Chondrocyte (in vitro differentiated cells): ENCODE measurements around the gene COMMD1. TPM values are rescaled to one million over a fixed set of nuclear protein-coding genes. Genes with fewer than 3 reads are reported as not detected.
A peak's percentile ranks its signal among the peaks of the same experiment; 100 is the strongest.
"Not testable (repeated sequence)": the region's sequence is repeated elsewhere in the genome, so short reads cannot be mapped to it uniquely, and the experiment has no call there.

Experiments used
- DNase-seq: peaks from one replicate; pipeline ENCODE4 v3.0.0; 2021; ENCODE audit warnings: mixed read lengths, low spot score
- H3K27ac Mint-ChIP-seq: one replicate; pipeline ENCODE4 v1.8.0; 2021; ENCODE audit warnings: mild to moderate bottlenecking, moderate library complexity, mixed read lengths; ENCODE audit not compliant: unreplicated experiment
- H3K27me3 Mint-ChIP-seq: 2 replicates; pipeline ENCODE4 v1.8.0; 2021; ENCODE audit warnings: low read depth, mixed read lengths
- H3K36me3 Mint-ChIP-seq: 2 replicates; pipeline ENCODE4 v1.8.0; 2021; ENCODE audit warnings: low read depth, mixed read lengths
- H3K4me1 Mint-ChIP-seq: 2 replicates; pipeline ENCODE4 v1.8.0; 2021; ENCODE audit warnings: low read depth, mild to moderate bottlenecking, mixed read lengths
- H3K4me3 Mint-ChIP-seq: one replicate; pipeline ENCODE4 v1.8.0; 2021; ENCODE audit warnings: mild to moderate bottlenecking, moderate library complexity, mixed read lengths; ENCODE audit not compliant: unreplicated experiment
- H3K9me3 Mint-ChIP-seq: 2 replicates; pipeline ENCODE4 v1.8.0; 2021; ENCODE audit warnings: low read depth, mixed read lengths
- total RNA-seq: library from RNA; stranded (reverse); gene quantifications from 3 replicates; pipeline ENCODE4 v1.2.1, GENCODE V29; 2021
- TF ChIP-seq, protein P1 (sequence below): fragments of 200-600 bp; sonication (generic); IDR thresholded peaks from 2 replicates; pipeline ENCODE4 v1.5.0; 2021; ENCODE audit warnings: antibody characterized with exemption, mild to moderate bottlenecking, moderate library complexity

The COMMD1 gene
- total RNA-seq, 1 donor from 2014 or later: 37.0 TPM

DNA sequence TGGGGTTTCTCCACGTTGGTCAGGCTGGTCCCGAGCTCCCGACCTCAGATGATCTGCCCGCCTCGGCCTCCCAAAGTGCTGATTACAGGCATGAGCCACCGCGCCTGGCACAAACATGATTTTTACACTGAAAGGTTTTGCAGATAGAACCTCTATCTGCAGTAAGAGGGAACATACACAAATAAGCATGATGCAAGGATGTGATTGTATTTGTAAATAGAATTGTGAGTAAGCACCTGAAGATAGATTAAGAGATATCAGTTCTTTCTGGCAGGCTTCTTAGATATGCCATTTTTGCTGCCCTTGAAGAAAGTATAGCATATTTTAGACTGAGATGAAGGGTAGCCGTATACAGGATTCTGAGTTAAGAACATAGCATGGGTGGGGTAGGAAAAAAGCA is 3.6 kb downstream of the COMMD1 start:
- Mint-ChIP-seq H3K27ac (no peak overlapping the region), H3K36me3 (no peaks in the 10 kb centered on the region), H3K9me3 (no peaks in the 10 kb centered on the region), H3K4me3 (no peak overlapping the region), H3K27me3 (no peaks in the 10 kb centered on the region), H3K4me1 (peaks cover 20% of the 10 kb centered on the region)
- TF ChIP-seq, protein P1, sequence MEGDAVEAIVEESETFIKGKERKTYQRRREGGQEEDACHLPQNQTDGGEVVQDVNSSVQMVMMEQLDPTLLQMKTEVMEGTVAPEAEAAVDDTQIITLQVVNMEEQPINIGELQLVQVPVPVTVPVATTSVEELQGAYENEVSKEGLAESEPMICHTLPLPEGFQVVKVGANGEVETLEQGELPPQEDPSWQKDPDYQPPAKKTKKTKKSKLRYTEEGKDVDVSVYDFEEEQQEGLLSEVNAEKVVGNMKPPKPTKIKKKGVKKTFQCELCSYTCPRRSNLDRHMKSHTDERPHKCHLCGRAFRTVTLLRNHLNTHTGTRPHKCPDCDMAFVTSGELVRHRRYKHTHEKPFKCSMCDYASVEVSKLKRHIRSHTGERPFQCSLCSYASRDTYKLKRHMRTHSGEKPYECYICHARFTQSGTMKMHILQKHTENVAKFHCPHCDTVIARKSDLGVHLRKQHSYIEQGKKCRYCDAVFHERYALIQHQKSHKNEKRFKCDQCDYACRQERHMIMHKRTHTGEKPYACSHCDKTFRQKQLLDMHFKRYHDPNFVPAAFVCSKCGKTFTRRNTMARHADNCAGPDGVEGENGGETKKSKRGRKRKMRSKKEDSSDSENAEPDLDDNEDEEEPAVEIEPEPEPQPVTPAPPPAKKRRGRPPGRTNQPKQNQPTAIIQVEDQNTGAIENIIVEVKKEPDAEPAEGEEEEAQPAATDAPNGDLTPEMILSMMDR: no peak
- DNase-seq: no peak

DNA sequence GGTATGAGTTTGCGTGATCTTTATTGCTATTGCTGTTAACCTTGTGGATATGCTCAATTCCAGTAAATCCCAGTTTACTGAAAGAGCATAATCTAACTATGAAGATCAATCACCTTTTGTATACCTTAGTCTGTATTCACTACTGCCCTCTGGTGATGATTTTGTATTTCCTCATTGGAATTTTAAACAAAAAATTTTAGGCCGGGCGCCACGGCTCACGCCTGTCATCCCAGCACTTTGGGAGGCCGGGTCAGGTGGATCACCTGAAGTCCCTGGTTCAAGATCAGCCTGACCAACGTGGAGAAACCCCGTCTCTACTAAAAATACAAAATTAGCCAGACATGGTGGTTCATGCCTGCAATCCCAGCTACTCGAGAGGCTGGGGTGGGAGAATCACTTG is 5.1 kb downstream of the COMMD1 start:
- Mint-ChIP-seq H3K27ac (no peak overlapping the region), H3K4me1 (peaks cover 14% of the 10 kb centered on the region), H3K27me3 (no peaks in the 10 kb centered on the region), H3K36me3 (no peaks in the 10 kb centered on the region), H3K4me3 (no peak overlapping the region), H3K9me3 (no peaks in the 10 kb centered on the region)
- DNase-seq: no peak
- TF ChIP-seq, protein P1: peak; percentile 71

DNA sequence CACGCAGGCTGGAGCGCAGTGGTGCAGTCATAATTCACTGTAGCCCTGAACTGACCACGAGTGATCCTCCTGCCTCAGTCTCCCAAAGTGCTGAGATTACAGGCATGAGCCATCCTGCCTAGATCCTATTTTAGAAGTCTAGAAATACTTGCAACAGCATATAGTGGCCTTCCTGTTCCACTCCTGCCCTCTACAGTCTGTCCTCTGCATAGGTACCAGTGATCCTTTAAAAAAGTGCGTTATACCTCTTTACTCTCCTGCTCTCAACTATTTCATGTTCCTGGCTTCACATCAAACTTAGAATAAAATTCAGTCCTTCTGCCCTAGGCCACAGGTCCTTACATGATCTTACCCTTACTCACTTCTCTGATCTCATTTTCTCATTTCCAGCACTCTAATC is 6.0 kb downstream of the COMMD1 start:
- DNase-seq: no peak
- Mint-ChIP-seq H3K27me3 (no peaks in the 10 kb centered on the region), H3K27ac (no peak overlapping the region), H3K36me3 (no peaks in the 10 kb centered on the region), H3K4me3 (no peak overlapping the region), H3K4me1 (peaks cover 10% of the 10 kb centered on the region), H3K9me3 (no peaks in the 10 kb centered on the region)
- TF ChIP-seq, protein P1: peak; percentile 48

DNA sequence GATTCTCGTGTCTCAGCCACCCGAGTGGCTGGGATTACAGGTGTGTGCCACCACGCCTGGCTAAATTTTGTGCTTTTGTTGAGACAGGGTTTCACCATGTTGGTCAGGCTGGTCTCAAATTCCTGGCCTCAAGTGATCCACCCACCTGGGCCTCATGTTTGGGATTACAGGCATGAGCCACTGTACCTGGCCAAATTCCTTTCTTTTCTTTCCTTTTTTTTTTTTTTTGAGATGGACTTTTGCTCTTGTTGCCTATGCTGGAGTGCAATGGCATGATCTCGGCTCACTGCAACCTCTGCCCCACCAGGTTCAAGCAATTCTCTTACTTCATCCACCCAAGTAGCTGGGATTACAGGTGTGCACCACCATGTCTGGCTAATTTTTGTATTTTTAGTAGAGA is 9.3 kb downstream of the COMMD1 start:
- not testable (repeated sequence) for H3K36me3 Mint-ChIP-seq, H3K27ac Mint-ChIP-seq, H3K9me3 Mint-ChIP-seq, H3K4me3 Mint-ChIP-seq, DNase-seq, H3K4me1 Mint-ChIP-seq, H3K27me3 Mint-ChIP-seq

DNA sequence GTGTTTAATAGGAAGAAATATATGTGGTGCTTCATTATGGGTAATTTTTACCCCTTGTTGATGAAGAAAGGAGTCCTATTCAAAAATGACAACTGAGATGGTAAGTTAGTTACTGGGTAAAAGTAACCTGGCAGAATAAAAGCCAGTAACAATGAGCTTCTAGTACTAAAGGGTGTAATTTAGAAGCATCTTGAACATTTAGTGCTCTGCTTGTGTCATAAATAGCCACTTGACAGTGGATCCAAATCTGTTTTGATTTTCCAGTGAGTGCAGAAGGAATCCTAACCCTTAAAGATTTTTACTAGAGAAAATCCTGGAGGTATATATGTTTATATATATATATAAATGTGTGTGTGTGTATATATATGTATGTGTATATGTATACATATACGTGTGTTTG is 15.1 kb downstream of the COMMD1 start:
- peak overlapping the region; percentile 46 for H3K27ac Mint-ChIP-seq
- peaks cover 2% of the 10 kb centered on the region for H3K36me3 Mint-ChIP-seq
- TF ChIP-seq, protein P1: no peak

DNA sequence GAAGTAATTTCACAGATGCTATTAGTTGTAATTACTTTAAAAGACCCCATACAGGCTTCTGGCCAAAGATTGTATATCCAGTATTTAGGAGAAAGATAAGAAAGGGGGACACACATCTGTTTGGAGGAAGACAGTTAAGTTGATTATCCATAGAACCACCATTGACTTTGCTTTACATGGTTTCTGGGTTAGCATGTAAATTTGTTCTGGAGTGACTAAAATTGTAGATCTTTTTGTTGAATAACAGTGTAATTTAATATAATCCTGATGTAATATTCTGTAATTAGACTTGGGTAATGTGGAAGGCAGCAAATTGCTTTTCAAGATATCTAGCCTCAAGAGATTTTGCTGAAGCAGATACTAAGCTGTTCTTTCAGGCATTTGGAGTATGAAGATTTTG is 17.2 kb downstream of the COMMD1 start:
- TF ChIP-seq, protein P1: no peak
- DNase-seq: no peak
- Mint-ChIP-seq H3K9me3 (no peaks in the 10 kb centered on the region), H3K27ac (no peak overlapping the region), H3K36me3 (peaks cover 2% of the 10 kb centered on the region), H3K4me3 (no peak overlapping the region), H3K27me3 (no peaks in the 10 kb centered on the region), H3K4me1 (peaks cover 41% of the 10 kb centered on the region)

More for the DNA sequence above, 15.1 kb downstream of the COMMD1 start:
- peaks cover 31% of the 10 kb centered on the region for H3K4me1 Mint-ChIP-seq
- H3K4me3 Mint-ChIP-seq: no peak overlapping the region
- no peaks in the 10 kb centered on the region for H3K27me3 Mint-ChIP-seq
- DNase-seq: no peak
- H3K9me3 Mint-ChIP-seq: no peaks in the 10 kb centered on the region
